HG02623 (cell line): Measurements from ENCODE around the gene HOXD4.

ENCODE experiments used
- ATAC-seq: cut with Tn5 transposase; IDR thresholded peaks from one replicate; pipeline ENCODE4 v1.9.1; 2021; ENCODE audit warnings: moderate library complexity; ENCODE audit not compliant: unreplicated experiment

HOXD4 gene

GRCh38 chr2:176126929-176127773 lies 24.2 kb upstream of the HOXD4 start:
- ATAC-seq: no peak

GRCh38 chr2:176127774-176128072 lies 23.6 kb upstream of the HOXD4 start:
- ATAC-seq: no peak

- no peak for ATAC-seq
Measured at GRCh38 chr2:176128172-176128981, 23.0 kb upstream of the HOXD4 start.

- no peak for ATAC-seq
Measured at GRCh38 chr2:176128982-176129796, 22.2 kb upstream of the HOXD4 start, which contains the start of gene HOXD8. HOXD8 (plus strand) TSS chr2:176129705; CDS start chr2:176130367, 662 bp downstream.

GRCh38 chr2:176129813-176130146 lies 21.6 kb upstream of the HOXD4 start:
- no peak for ATAC-seq

GRCh38 chr2:176130147-176130956 lies 21.0 kb upstream of the HOXD4 start:
- ATAC-seq: no peak

- no peak for ATAC-seq
Measured at GRCh38 chr2:176130957-176131847, 20.1 kb upstream of the HOXD4 start.

GRCh38 chr2:176131848-176132158 lies 19.5 kb upstream of the HOXD4 start:
- ATAC-seq: no peak

GRCh38 chr2:176132205-176133171 lies 18.9 kb upstream of the HOXD4 start:
- no peak for ATAC-seq

- ATAC-seq: no peak
Measured at GRCh38 chr2:176133389-176133788, 18.0 kb upstream of the HOXD4 start.

GRCh38 chr2:176134035-176134434 lies 17.3 kb upstream of the HOXD4 start:
- ATAC-seq: no peak

- no peak for ATAC-seq
Measured at GRCh38 chr2:176135035-176135440, 16.3 kb upstream of the HOXD4 start.

GRCh38 chr2:176136374-176137251 lies 14.7 kb upstream of the HOXD4 start:
- no peak for ATAC-seq

- ATAC-seq: no peak
Measured at GRCh38 chr2:176137252-176137580, 14.1 kb upstream of the HOXD4 start.

GRCh38 chr2:176137906-176138305 lies 13.4 kb upstream of the HOXD4 start:
- no peak for ATAC-seq

GRCh38 chr2:176138526-176138922 lies 12.8 kb upstream of the HOXD4 start:
- ATAC-seq: no peak

- no peak for ATAC-seq
Measured at GRCh38 chr2:176138923-176139660, 12.3 kb upstream of the HOXD4 start.
